Measurements from ENCODE around the gene CSRNP2.
A peak's percentile ranks its signal among the peaks of the same experiment; 100 is the strongest.
"Not testable (repeated sequence)": the region's sequence is repeated elsewhere in the genome, so short reads cannot be mapped to it uniquely, and the experiment has no call there.

CSRNP2 gene

DNA sequence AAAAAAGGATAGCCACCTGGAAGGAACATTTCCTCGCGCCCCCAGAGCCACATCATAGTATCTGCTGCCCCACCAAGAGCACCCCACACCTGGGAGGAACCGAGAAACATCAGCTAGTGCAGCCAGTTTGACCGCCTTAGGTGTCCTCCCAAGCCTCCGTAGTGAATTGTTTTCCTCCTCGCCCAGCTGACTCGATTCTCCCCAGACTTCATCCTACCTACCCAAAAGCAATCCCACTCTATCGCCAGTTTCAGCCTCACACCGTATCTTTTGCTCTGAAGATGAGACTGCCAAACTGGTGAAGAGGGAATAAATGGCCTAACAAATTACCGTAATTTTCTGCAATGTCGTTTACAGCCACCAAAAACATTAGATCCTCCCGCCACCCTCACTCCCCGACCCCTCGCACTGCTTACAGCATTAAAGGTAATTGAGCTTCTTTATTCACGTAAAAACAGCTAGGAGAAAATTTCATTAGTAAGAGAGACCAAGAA is 56.0 kb downstream of the CSRNP2 start:
- H3K27ac ChIP-seq (ENCODE audit: low read length), result no peak overlapping the region
- peaks cover 6 to 8% of the 10 kb centered on the region in 2 donors for H3K4me1 ChIP-seq (ENCODE audit: control insufficient read depth in 1 of 2, insufficient read depth in 2 of 2, low read length in 2 of 2)
- no peaks in the 10 kb centered on the region for H3K9me3 ChIP-seq (ENCODE audit: control insufficient read depth in 1 of 2, low read length in 2 of 2)
- H3K4me3 ChIP-seq (ENCODE audit: low read depth in 1 of 2, low read length in 2 of 2), result no peak overlapping the region
- H3K27me3 ChIP-seq (ENCODE audit: low read depth, low read length), result no peaks in the 10 kb centered on the region
- peaks cover 0 to 10% of the 10 kb centered on the region in 2 donors for H3K36me3 ChIP-seq (ENCODE audit: control insufficient read depth in 1 of 2, insufficient read depth in 2 of 2, low read length in 2 of 2)

DNA sequence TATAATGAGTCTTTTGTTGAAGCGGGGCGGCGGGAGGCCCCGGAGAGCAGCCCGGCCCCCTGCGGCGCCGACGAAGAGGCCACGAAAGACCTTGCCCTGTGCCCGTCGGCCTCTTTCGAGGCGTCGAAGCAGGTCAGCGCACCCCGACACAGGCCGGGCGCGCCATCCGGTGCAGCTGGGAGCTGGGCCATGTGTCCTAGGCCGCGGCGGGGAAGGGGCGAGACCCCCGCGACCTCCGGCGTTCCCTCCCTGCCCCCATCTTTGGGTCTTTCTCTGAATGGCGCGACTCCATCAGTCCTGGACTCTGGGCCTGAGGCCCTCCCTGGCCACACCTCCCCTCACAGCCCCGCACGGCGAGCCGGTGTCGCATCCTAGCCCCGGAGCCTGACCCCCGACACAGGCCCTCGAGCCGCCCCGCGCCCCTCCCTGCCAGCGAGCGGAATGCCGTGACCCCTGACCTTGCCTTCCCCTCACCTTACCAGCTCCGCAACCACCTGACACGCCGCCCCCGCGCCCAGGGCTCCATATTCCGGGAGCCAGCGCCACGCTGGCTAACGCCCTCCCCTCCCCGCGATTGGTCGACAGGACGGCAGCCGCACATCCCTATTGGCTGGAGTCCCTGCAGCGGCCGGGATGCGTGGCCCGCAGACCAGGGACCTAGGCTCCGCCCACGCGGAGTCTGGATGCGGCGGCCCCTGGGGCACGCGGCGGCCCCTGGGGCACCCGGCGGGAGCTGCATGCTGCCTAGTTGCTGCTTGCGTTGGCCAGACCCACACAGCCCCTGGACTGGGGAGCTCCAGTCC is 57.4 kb downstream of the CSRNP2 start, which contains the start of gene SLC11A2:
SLC11A2 (minus strand) TSS at position 549 of the 803 bp plus-strand sequence. CDS start 15,656 bp downstream, outside the sequence.
- Histone ChIP-seq H3K9me3 (ENCODE audit: control insufficient read depth in 1 of 2, low read length in 2 of 2) (no peaks in the 10 kb centered on the region), H3K4me1 (ENCODE audit: control insufficient read depth in 1 of 2, insufficient read depth in 2 of 2, low read length in 2 of 2) (peaks cover 6 to 11% of the 10 kb centered on the region in 2 donors), H3K27ac (ENCODE audit: low read length) (peak within 1 kb of the TSS; percentile 97), H3K36me3 (ENCODE audit: control insufficient read depth in 1 of 2, insufficient read depth in 2 of 2, low read length in 2 of 2) (peaks cover 0 to 10% of the 10 kb centered on the region in 2 donors), H3K27me3 (ENCODE audit: low read depth, low read length) (no peaks in the 10 kb centered on the region), H3K4me3 (ENCODE audit: low read depth in 1 of 2, low read length in 2 of 2) (peak within 1 kb of the TSS; percentile 78 to 83)

DNA sequence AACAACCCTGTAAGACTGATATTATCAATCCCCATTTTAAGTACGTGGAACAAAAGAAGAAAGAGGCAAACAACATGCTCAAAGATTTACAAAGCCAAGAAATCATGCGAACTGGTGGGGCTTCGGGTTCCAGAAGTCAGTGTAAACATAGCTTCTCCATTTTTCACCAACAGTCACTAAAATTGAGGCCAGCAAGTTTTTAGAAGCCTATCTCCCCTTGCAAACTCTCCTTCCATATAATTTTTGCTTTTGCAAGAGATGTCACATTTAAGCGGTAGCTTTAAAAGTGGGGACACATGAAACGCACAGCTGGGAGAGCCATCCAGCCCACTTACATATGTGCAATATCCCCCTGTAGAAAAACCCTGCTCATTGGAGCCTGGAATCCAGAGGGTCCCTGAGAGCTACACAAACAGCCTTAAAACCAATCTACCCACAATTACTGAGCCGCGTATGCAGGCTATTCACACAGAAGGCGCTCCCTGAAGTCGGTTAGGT is 58.0 kb downstream of the CSRNP2 start:
- peaks cover 6 to 11% of the 10 kb centered on the region in 2 donors for H3K4me1 ChIP-seq (ENCODE audit: control insufficient read depth in 1 of 2, insufficient read depth in 2 of 2, low read length in 2 of 2)

GRCh38 chr12:51023625-51024382 is 59.6 kb downstream of the CSRNP2 start:
- H3K36me3 ChIP-seq (ENCODE audit: control insufficient read depth in 1 of 2, insufficient read depth in 2 of 2, low read length in 2 of 2), result peaks cover 0 to 10% of the 10 kb centered on the region in 2 donors
- peak overlapping the region; percentile 97 for H3K27ac ChIP-seq (ENCODE audit: low read length)
- H3K27me3 ChIP-seq (ENCODE audit: low read depth, low read length), result no peaks in the 10 kb centered on the region
- no peaks in the 10 kb centered on the region for H3K9me3 ChIP-seq (ENCODE audit: control insufficient read depth in 1 of 2, low read length in 2 of 2)
- H3K4me3 ChIP-seq (ENCODE audit: low read depth in 1 of 2, low read length in 2 of 2), result peak overlapping the region; percentile 78 to 83
- peaks cover 6 to 11% of the 10 kb centered on the region in 2 donors for H3K4me1 ChIP-seq (ENCODE audit: control insufficient read depth in 1 of 2, insufficient read depth in 2 of 2, low read length in 2 of 2)

More for the DNA sequence above, 58.0 kb downstream of the CSRNP2 start:
- Histone ChIP-seq H3K4me3 (ENCODE audit: low read depth in 1 of 2, low read length in 2 of 2) (peak overlapping the region; percentile 78 to 83), H3K9me3 (ENCODE audit: control insufficient read depth in 1 of 2, low read length in 2 of 2) (no peaks in the 10 kb centered on the region), H3K36me3 (ENCODE audit: control insufficient read depth in 1 of 2, insufficient read depth in 2 of 2, low read length in 2 of 2) (peaks cover 0 to 10% of the 10 kb centered on the region in 2 donors), H3K27ac (ENCODE audit: low read length) (peak overlapping the region; percentile 97), H3K27me3 (ENCODE audit: low read depth, low read length) (no peaks in the 10 kb centered on the region)

- H3K36me3 ChIP-seq (ENCODE audit: control insufficient read depth in 1 of 2, insufficient read depth in 2 of 2, low read length in 2 of 2), result peaks cover 0 to 10% of the 10 kb centered on the region in 2 donors
- H3K4me3 ChIP-seq (ENCODE audit: low read depth in 1 of 2, low read length in 2 of 2), result no peak overlapping the region
- no peak overlapping the region for H3K27ac ChIP-seq (ENCODE audit: low read length)
- H3K4me1 ChIP-seq (ENCODE audit: control insufficient read depth in 1 of 2, insufficient read depth in 2 of 2, low read length in 2 of 2), result peaks cover 6 to 11% of the 10 kb centered on the region in 2 donors
- no peaks in the 10 kb centered on the region for H3K27me3 ChIP-seq (ENCODE audit: low read depth, low read length)
- H3K9me3 ChIP-seq (ENCODE audit: control insufficient read depth in 1 of 2, low read length in 2 of 2), result no peaks in the 10 kb centered on the region
Measured at GRCh38 chr12:51021694-51022093, 61.7 kb downstream of the CSRNP2 start.

DNA sequence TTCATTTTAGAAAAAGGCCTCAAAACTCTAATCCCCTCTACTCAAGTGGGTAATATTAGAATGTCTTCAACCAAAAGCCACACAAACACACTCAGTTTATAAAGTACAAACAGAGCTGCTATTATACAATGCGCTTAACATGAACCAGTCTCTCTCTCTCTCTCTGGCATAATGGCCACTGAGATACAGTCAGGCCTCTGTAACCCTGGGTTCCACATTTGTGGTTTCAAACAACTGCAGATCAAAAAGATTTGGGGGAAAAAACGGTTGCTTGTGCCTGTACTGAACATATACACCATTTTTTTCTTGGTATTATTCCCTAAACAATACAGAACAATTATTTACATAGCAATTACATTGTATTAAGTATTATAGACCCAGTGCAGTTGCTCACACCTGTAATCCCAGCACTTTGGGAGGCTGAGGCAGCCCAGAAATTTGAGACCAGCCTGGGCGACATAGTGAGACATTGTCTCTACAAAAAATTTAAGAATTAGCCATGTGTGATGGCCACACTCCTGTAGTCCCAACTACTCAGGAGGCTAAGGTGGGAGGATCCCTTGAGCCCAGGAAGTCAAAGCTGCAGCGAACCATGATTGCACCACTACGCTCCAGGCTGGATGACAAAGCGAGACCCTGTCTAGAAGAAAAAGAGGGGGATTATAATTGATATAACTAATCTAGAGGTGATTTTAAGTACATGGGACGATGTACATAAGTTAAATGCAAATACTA is 62.8 kb downstream of the CSRNP2 start:
- Histone ChIP-seq H3K4me3 (ENCODE audit: low read depth in 1 of 2, low read length in 2 of 2) (no peak overlapping the region), H3K36me3 (ENCODE audit: control insufficient read depth in 1 of 2, insufficient read depth in 2 of 2, low read length in 2 of 2) (peaks cover 0 to 6% of the 10 kb centered on the region in 2 donors), H3K9me3 (ENCODE audit: control insufficient read depth in 1 of 2, low read length in 2 of 2) (no peaks in the 10 kb centered on the region), H3K4me1 (ENCODE audit: control insufficient read depth in 1 of 2, insufficient read depth in 2 of 2, low read length in 2 of 2) (peaks cover 6 to 11% of the 10 kb centered on the region in 2 donors), H3K27ac (ENCODE audit: low read length) (no peak overlapping the region), H3K27me3 (ENCODE audit: low read depth, low read length) (no peaks in the 10 kb centered on the region)

DNA sequence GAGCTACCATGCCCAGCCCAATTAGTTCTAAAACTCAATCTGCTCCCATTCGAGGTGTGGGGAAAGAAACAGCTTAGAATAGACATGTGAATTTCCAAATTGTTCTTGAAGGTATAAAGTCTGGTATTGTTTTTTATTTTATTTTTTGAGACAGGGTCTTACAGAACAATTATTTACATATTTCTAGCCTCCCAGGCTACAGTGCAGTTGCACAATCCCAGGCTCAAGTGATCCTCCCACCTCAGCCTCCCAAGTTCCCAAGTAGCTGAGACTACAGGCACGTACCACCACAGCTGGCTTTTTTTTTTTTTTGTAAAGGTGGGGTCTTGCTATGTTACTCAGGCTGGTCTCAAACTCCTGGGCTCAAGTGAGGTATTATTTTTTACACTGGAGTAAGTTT is 63.5 kb downstream of the CSRNP2 start:
- Histone ChIP-seq H3K27me3 (ENCODE audit: low read depth, low read length) (no peaks in the 10 kb centered on the region), H3K9me3 (ENCODE audit: control insufficient read depth in 1 of 2, low read length in 2 of 2) (no peaks in the 10 kb centered on the region), H3K4me3 (ENCODE audit: low read depth in 1 of 2, low read length in 2 of 2) (no peak overlapping the region), H3K36me3 (ENCODE audit: control insufficient read depth in 1 of 2, insufficient read depth in 2 of 2, low read length in 2 of 2) (no peaks in the 10 kb centered on the region), H3K4me1 (ENCODE audit: control insufficient read depth in 1 of 2, insufficient read depth in 2 of 2, low read length in 2 of 2) (peaks cover 6% of the 10 kb centered on the region in 2 donors), H3K27ac (ENCODE audit: low read length) (no peak overlapping the region)

- peaks cover 3 to 5% of the 10 kb centered on the region in 2 donors for H3K4me1 ChIP-seq (ENCODE audit: control insufficient read depth in 1 of 2, insufficient read depth in 2 of 2, low read length in 2 of 2)
- H3K4me3 ChIP-seq (ENCODE audit: low read depth in 1 of 2, low read length in 2 of 2), result no peak overlapping the region
- no peaks in the 10 kb centered on the region for H3K9me3 ChIP-seq (ENCODE audit: control insufficient read depth in 1 of 2, low read length in 2 of 2)
- H3K36me3 ChIP-seq (ENCODE audit: control insufficient read depth in 1 of 2, insufficient read depth in 2 of 2, low read length in 2 of 2), result no peaks in the 10 kb centered on the region
- no peak overlapping the region for H3K27ac ChIP-seq (ENCODE audit: low read length)
- H3K27me3 ChIP-seq (ENCODE audit: low read depth, low read length), result no peaks in the 10 kb centered on the region
Measured at GRCh38 chr12:51018956-51019355, 64.4 kb downstream of the CSRNP2 start.

GRCh38 chr12:51017452-51017851 is 65.9 kb downstream of the CSRNP2 start:
- no peak overlapping the region for H3K4me3 ChIP-seq (ENCODE audit: low read depth in 1 of 2, low read length in 2 of 2)
- no peaks in the 10 kb centered on the region for H3K36me3 ChIP-seq (ENCODE audit: control insufficient read depth in 1 of 2, insufficient read depth in 2 of 2, low read length in 2 of 2)
- H3K9me3 ChIP-seq (ENCODE audit: control insufficient read depth in 1 of 2, low read length in 2 of 2), result no peaks in the 10 kb centered on the region
- no peak overlapping the region for H3K27ac ChIP-seq (ENCODE audit: low read length)
- H3K4me1 ChIP-seq (ENCODE audit: control insufficient read depth in 1 of 2, insufficient read depth in 2 of 2, low read length in 2 of 2), result peaks cover 0 to 8% of the 10 kb centered on the region in 2 donors
- no peaks in the 10 kb centered on the region for H3K27me3 ChIP-seq (ENCODE audit: low read depth, low read length)

GRCh38 chr12:51014467-51014866 is 68.9 kb downstream of the CSRNP2 start:
- H3K27me3 ChIP-seq (ENCODE audit: low read depth, low read length); H3K4me1 ChIP-seq (ENCODE audit: control insufficient read depth in 1 of 2, insufficient read depth in 2 of 2, low read length in 2 of 2); H3K4me3 ChIP-seq (ENCODE audit: low read depth in 1 of 2, low read length in 2 of 2); H3K36me3 ChIP-seq (ENCODE audit: control insufficient read depth in 1 of 2, insufficient read depth in 2 of 2, low read length in 2 of 2); H3K27ac ChIP-seq (ENCODE audit: low read length); H3K9me3 ChIP-seq (ENCODE audit: control insufficient read depth in 1 of 2, low read length in 2 of 2): not testable (repeated sequence)
